Adrenal gland (tissue), 12 donors: ENCODE data around the gene TTC34. TPM values are rescaled to one million over a fixed set of nuclear protein-coding genes. Genes with fewer than 3 reads are reported as not detected.
"Not testable (repeated sequence)": the region's sequence is repeated elsewhere in the genome, so short reads cannot be mapped to it uniquely, and the experiment has no call there.

Source experiments
- DNase-seq, 7 donors: peaks; one replicate each; pipeline ENCODE4 v3.0.0-alpha.2; 2019 to 2020
- H3K27ac ChIP-seq, 5 donors: fragments of 200-600 bp; sonication (generic) in 4 of 5; 1 replicate in 3 of 5; 2 replicates in 2 of 5; pipeline versions ENCODE4 v1.5.1 to v1.8.0; 2016 to 2020; ENCODE audit warnings: mild to moderate bottlenecking in 1 of 5
- H3K27me3 ChIP-seq: fragments of 200-600 bp; 2 replicates; pipeline ENCODE4 v1.8.0; 2021
- H3K36me3 ChIP-seq, 2 donors: fragments of 200-600 bp; replicated peaks in 1 of 2; 1 replicate in 1 of 2; 2 replicates in 1 of 2; pipeline versions ENCODE4 v1.5.1 to v1.8.0; 2018 to 2022
- H3K4me1 ChIP-seq, 2 donors: fragments of 200-600 bp; replicated peaks in 1 of 2; 1 replicate in 1 of 2; 2 replicates in 1 of 2; pipeline versions ENCODE4 v1.5.1 to v1.8.0; 2018 to 2021
- H3K4me3 ChIP-seq, 4 donors: fragments of 200-600 bp; sonication (generic) in 3 of 4; one replicate each; pipeline ENCODE4 v1.5.1; 2016 to 2018
- H3K9me3 ChIP-seq, 3 donors: fragments of 200-600 bp; sonication (generic) in 1 of 3; replicated peaks in 1 of 3; 1 replicate in 2 of 3; 2 replicates in 1 of 3; pipeline versions ENCODE4 v1.5.1 to v1.8.0; 2016 to 2021
- WGBS, 4 donors: extraction: QIAGEN DNeasy Blood & Tissue Kit in 2 of 4; methylation state at CpG; one replicate each; pipeline versions ENCODE4 v1.1.5 to v1.1.7; 2013 to 2017; 5-methylcytosine and 5-hydroxymethylcytosine counted together
- intact Hi-C, 2 donors: fragments of 100-400 bp; cut with DNase I; formaldehyde crosslinking; loops; one replicate each; pipeline versions ENCODE4 v1.14.1 to v1.15.0; 2022 to 2023
- polyA plus RNA-seq, 3 donors: library from polyadenylated mRNA; stranded (reverse); fragments of 200-250 nt in 2 of 3; fragments of 350-450 nt in 1 of 3; fragmentation: Illumina TruSeq in 1 of 3; extraction: RNeasy Lipid Tissue Mini Kit (QIAGEN cat#74804) in 1 of 3; gene quantifications; one replicate each; pipeline ENCODE4 v1.2.3, GENCODE V29; 2013 to 2014
- total RNA-seq, 9 donors: library from RNA; depleted of rRNA in 4 of 9; stranded (reverse); fragments of >200 nt in 4 of 9; fragments of 120-200 nt in 1 of 9; fragmentation: NEBNext Ultra II Directional in 1 of 9; extraction: Animal tissue kit (Norgen Biotek cat#: 25700) in 1 of 9; gene quantifications; one replicate each; pipeline versions ENCODE4 v1.1.0 to v1.2.4, GENCODE V29; 2013 to 2023
- donor health status: healthy with polysubstance abuse.
- donor health status: Bipolar disorder and iron deficiency.
- donor health status: DM: yes; HTN: yes; CAD: no.
- donor health status: DM: no; HTN: no; CAD: no.
- donor health status: DM: no; HTN: no; CAD: no.
- donor health status: DM: yes; HTN: yes; CAD: no.

The TTC34 gene
- total and polyA plus RNA-seq, 12 donors: 0.12 to 1.9 (median 0.47) TPM

DNA sequence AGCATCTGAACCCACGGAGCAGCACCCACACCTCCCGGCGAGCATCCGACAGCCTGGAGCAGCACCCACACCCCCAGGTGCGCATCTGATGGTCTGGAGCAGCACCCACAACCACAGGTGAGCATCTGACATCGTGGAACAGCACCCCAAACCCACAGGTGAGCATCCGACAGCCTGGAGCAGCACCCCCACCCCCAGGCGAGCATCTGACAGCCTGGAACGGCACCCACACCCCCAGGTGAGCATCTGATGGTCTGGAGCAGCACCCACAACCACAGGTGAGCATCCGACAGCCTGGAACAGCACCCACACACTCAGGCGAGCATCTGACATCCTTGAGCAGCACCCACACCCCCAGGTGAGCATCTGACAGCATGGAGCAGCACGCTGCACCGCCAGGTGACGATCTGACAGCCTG lies 114.3 kb downstream of the TTC34 start:
- 36 to 54% (median 46%) methylated on average over 2 to 14 of the region's 14 CpGs for WGBS, 4 donors
- intact Hi-C loops, H3K4me3 ChIP-seq, H3K27me3 ChIP-seq, H3K9me3 ChIP-seq, H3K36me3 ChIP-seq, H3K4me1 ChIP-seq, H3K27ac ChIP-seq: not testable (repeated sequence)
- peak in 1 of 7 donors; percentile 13 for DNase-seq

DNA sequence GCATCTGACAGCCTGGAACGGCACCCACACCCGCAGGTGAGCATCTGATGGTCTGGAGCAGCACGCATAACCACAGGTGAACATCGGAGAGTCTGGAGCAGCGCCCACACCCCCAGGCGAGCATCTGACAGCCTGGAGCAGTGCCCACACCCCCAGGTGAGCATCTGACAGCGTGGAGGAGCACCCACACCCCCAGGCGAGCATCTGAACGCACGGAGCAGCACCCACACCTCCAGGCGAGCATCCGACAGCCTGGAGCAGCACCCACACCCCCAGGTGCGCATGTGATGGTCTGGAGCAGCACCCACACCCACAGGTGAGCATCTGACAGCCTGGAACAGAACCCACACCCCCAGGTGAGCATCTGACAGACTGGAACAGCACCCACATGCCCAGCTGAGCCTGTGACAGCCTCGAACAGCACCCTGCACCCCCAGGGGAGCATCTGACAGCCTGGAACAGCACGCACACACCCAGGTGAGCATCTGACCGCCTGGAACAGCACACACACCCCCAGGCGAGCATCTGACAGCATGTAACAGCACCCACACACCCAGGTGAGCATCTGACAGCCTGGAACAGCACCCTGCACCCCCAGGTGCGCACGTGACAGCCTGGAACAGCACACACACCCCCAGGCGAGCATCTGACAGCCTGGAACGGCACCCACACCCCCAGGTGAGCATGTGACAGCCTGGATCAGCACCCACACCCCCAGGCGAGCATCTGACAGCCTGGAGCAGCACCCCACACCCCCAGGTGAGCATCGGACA lies 115.2 kb downstream of the TTC34 start:
- H3K9me3 ChIP-seq, DNase-seq, H3K36me3 ChIP-seq, H3K27ac ChIP-seq, intact Hi-C loops, H3K4me1 ChIP-seq, H3K4me3 ChIP-seq, H3K27me3 ChIP-seq: not testable (repeated sequence)
- WGBS, 4 donors: 34 to 68% (median 42%) methylated on average over 5 to 20 of the region's 23 CpGs; no CpG with 5 or more reads in 1 of the 4 donors

DNA sequence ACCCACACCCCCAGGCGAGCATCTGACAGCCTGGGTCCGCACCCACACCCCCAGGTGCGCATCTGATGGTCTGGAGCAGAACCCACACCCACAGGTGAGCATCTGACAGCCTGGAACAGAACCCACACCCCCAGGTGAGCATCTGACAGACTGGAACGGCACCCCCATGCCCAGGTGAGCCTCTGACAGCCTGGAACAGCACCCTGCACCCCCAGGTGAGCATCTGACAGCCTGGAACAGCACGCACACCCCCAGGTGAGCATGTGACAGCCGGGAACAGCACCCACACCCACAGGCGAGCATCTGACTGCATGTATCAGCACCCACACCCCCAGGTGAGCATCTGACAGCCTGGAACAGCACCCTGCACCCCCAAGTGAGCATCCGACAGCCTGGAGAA lies 115.8 kb downstream of the TTC34 start:
- peak in 1 of 7 donors; percentile 10 for DNase-seq
- WGBS, 4 donors: 24 to 43% (median 33%) methylated on average over 2 to 5 of the region's 8 CpGs; no CpG with 5 or more reads in 1 of the 4 donors

DNA sequence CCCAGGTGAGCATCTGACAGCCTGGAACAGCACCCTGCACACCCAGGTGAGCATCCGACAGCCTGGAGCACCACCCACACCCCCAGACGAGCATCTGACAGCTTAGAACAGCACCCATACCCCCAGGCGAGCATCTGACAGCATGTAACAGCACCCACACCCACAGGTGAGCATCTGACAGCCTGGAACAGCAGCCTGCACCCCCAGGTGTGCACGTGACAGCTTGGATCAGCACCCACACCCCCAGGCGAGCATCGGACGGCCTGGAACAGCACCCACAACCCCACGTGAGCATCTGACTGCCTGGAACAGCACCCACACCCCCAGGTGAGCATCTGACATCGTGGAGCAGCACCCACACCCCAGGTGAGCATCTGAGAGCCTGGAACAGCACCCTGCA lies 116.6 kb downstream of the TTC34 start:
- not testable (repeated sequence) for H3K27ac ChIP-seq
- peak in 1 of 7 donors; percentile 8 for DNase-seq

More for the DNA sequence above, 115.8 kb downstream of the TTC34 start:
- H3K4me3 ChIP-seq, H3K36me3 ChIP-seq, H3K4me1 ChIP-seq, H3K27ac ChIP-seq, H3K9me3 ChIP-seq, H3K27me3 ChIP-seq, intact Hi-C loops: not testable (repeated sequence)

DNA sequence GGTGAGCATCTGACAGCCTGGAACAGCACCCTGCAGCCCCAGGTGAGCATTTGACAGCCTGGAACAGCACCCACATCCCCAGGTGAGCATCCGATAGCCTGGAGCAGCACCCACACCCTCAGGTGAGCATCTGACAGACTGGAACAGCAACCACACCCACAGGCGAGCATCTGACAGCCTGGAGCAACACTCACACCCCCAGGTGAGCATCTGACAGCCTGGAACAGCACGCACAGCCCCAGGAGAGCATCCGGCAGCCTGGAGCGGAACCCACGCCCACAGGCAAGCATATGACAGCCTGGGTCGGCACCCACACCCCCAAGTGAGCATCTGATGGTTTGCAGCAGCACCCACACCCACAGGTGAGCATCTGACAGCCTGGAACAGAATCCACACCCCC lies 117.5 kb downstream of the TTC34 start:
- WGBS, 4 donors: 42 to 52% (median 47%) methylated on average over 7 of the region's 7 CpGs
- H3K27me3 ChIP-seq, H3K4me1 ChIP-seq, H3K4me3 ChIP-seq, H3K36me3 ChIP-seq, H3K9me3 ChIP-seq, intact Hi-C loops, H3K27ac ChIP-seq: not testable (repeated sequence)
- peak in 5 of 7 donors; percentile 23 to 57 (median 43) for DNase-seq

More for the DNA sequence above, 116.6 kb downstream of the TTC34 start:
- intact Hi-C loops, H3K36me3 ChIP-seq, H3K9me3 ChIP-seq, H3K4me3 ChIP-seq, H3K4me1 ChIP-seq, H3K27me3 ChIP-seq: not testable (repeated sequence)
- WGBS, 4 donors: 18 to 40% methylated on average over 9 of the region's 9 CpGs; no CpG with 5 or more reads in 2 of the 4 donors

DNA sequence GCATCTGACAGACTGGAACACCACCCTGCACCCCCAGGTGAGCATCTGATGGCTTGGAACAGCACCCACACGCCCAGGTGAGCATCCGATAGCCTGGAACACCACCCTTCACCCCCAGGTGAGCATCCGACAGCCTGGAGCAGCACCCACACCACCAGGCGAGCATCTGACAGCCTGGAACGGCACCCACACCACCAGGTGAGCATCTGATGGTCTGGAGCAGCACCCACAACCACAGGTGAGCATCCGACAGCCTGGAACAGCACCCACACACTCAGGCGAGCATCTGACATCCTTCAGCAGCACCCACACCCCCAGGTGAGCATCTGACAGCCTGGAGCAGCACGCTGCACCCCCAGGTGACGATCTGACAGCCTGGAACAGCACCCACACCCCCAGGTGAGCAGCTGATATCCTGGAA lies 118.2 kb downstream of the TTC34 start:
- H3K9me3 ChIP-seq, H3K4me3 ChIP-seq, H3K4me1 ChIP-seq, intact Hi-C loops, H3K36me3 ChIP-seq, H3K27ac ChIP-seq, H3K27me3 ChIP-seq: not testable (repeated sequence)
- DNase-seq: peak in 1 of 7 donors; percentile 13
- 31 to 43% (median 37%) methylated on average over 3 to 9 of the region's 9 CpGs for WGBS, 4 donors

DNA sequence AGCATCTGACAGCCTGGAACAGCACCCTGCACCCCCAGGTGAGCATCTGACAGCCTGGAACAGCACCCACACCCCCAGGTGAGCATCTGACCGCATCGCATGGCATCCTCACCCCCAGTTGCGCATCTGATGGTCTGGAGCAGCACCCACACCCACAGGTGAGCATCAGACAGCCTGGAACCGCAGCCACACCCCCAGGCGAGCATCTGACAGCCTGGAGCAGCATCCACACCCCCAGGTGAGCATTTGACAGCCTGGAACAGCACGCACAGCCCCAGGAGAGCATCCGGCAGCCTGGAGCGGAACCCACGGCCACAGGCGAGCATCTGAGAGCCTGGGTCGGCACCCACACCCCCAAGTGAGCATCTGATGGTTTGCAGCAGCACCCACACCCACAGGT lies 118.6 kb downstream of the TTC34 start:
- H3K27ac ChIP-seq, H3K4me1 ChIP-seq, intact Hi-C loops, H3K27me3 ChIP-seq, H3K4me3 ChIP-seq, H3K36me3 ChIP-seq, H3K9me3 ChIP-seq, DNase-seq: not testable (repeated sequence)
- no CpG with 5 or more reads among the region's 11 CpGs for WGBS, 4 donors

DNA sequence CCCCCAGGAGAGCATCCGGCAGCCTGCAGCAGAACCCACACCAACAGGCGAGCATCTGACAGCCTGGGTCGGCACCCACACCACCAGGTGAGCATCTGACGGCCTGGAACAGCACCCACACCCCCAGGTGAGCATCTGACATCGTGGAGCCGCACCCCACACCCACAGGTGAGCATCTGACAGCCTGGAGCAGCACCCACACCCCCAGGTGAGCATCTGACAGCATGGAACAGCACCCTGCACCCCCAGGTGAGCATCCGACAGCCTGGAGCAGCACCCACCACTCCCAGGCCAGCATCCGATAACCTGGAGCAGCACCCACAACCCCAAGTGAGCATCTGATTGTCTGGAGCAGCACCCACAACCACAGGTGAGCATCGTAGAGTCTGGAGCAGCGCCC lies 124.8 kb downstream of the TTC34 start:
- H3K27ac ChIP-seq, H3K36me3 ChIP-seq, H3K27me3 ChIP-seq, H3K9me3 ChIP-seq, DNase-seq, H3K4me1 ChIP-seq, intact Hi-C loops, H3K4me3 ChIP-seq: not testable (repeated sequence)
- WGBS, 4 donors: no CpG with 5 or more reads among the region's 10 CpGs

DNA sequence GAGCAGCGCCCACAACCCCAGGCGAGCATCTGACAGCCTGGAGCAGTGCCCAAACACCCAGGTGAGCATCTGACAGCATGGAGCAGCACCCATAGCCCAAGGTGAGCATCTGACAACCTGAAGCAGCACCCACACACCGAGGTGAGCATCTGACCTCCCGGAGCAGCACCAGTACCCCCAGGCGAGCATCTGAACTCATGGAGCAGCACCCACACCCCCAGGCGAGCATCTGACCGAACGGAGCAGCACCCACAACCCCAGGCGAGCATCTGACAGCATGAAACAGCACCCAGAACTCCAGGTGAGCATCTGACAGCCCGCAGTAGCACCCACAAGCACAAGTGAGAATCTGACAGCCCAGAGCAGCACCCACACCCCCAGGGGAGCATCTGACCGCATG lies 129.8 kb downstream of the TTC34 start:
- H3K4me3 ChIP-seq, H3K9me3 ChIP-seq, intact Hi-C loops, H3K27me3 ChIP-seq, H3K27ac ChIP-seq, H3K4me1 ChIP-seq, H3K36me3 ChIP-seq: not testable (repeated sequence)
- DNase-seq: peak in 4 of 7 donors; percentile 11 to 63 (median 18)
- 45 to 55% (median 50%) methylated on average over 7 to 9 of the region's 11 CpGs for WGBS, 4 donors

DNA sequence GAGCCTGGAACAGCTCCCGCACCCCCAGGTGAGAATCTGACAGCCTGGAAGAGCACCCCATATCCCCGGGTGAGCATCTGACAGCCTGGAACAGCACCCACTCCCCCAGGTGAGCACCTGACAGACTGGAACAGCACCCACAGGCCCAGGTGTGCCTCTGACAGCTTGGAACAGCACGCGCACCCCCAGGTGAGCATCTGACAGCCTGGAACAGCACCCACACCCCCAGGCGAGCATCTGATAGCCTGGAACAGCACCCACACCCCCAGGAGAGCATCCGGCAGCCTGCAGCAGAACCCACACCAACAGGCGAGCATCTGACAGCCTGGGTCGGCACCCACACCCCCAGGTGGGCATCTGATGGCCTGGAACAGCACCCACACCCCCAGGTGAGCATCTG lies 141.7 kb downstream of the TTC34 start:
- DNase-seq: peak in 2 of 7 donors; percentile 19 to 64
- H3K4me3 ChIP-seq, H3K27ac ChIP-seq, H3K36me3 ChIP-seq, intact Hi-C loops, H3K9me3 ChIP-seq, H3K27me3 ChIP-seq, H3K4me1 ChIP-seq: not testable (repeated sequence)
- 53 to 66% (median 60%) methylated on average over 3 to 6 of the region's 8 CpGs for WGBS, 4 donors

DNA sequence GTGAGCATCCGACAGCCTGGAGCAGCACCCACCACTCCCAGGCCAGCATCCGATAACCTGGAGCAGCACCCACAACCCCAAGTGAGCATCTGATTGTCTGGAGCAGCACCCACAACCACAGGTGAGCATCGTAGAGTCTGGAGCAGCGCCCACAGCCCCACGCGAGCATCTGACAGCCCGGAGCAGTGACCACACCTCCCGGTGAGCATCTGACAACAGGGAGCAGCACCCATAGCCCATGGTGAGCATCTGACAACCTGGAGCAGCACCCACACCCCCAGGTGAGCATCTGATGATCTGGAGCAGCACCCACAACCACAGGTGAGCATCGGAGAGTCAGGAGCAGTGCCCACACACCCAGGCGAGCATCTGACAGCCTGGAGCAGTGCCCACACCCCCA lies 143.6 kb downstream of the TTC34 start:
- H3K27ac ChIP-seq, H3K4me1 ChIP-seq, H3K27me3 ChIP-seq, intact Hi-C loops, H3K9me3 ChIP-seq, H3K36me3 ChIP-seq, H3K4me3 ChIP-seq: not testable (repeated sequence)
- WGBS, 4 donors: 79 to 86% (median 83%) methylated on average over 2 to 6 of the region's 10 CpGs; no CpG with 5 or more reads in 1 of the 4 donors
- peak in 2 of 7 donors; percentile 21 to 59 for DNase-seq
